H9 (cell line): ENCODE measurements around the gene THSD7A. TPM values are rescaled to one million over a fixed set of nuclear protein-coding genes. Genes with fewer than 3 reads are reported as not detected.

Source experiments
- DNase-seq: peaks from one replicate; pipeline ENCODE4 v3.0.0-alpha.2; 2017
- H2AFZ ChIP-seq: one replicate; pipeline ENCODE4 v1.6.1; 2013; ENCODE audit warnings: mild to moderate bottlenecking, low read length, control low read depth, moderate library complexity
- H2AK5ac ChIP-seq: 2 replicates; pipeline ENCODE4 v1.6.1; 2013; ENCODE audit warnings: low read length, control low read depth, mixed read lengths; ENCODE audit not compliant: insufficient read length
- H2BK120ac ChIP-seq: one replicate; pipeline ENCODE4 v1.6.1; 2013; ENCODE audit warnings: low read depth, mild to moderate bottlenecking, low read length, control low read depth, inconsistent platforms; ENCODE audit not compliant: poor library complexity, severe bottlenecking
- H2BK12ac ChIP-seq: 2 replicates; pipeline ENCODE4 v1.6.1; 2013; ENCODE audit warnings: low read length, control low read depth, mixed read lengths, low read depth; ENCODE audit not compliant: insufficient read length
- H2BK15ac ChIP-seq: 2 replicates; pipeline ENCODE4 v1.6.1; 2013; ENCODE audit warnings: low read depth, low read length, control low read depth
- H2BK20ac ChIP-seq: one replicate; pipeline ENCODE4 v1.6.1; 2013; ENCODE audit warnings: low read depth, mild to moderate bottlenecking, low read length, control low read depth, inconsistent platforms; ENCODE audit not compliant: poor library complexity, severe bottlenecking
- H2BK5ac ChIP-seq: 2 replicates; pipeline ENCODE4 v1.6.1; 2013; ENCODE audit warnings: low read length, control low read depth, mixed read lengths; ENCODE audit not compliant: insufficient read length
- H3K14ac ChIP-seq: 2 replicates; pipeline ENCODE4 v1.6.1; 2013; ENCODE audit warnings: low read length, control low read depth; ENCODE audit not compliant: insufficient read depth
- H3K18ac ChIP-seq: 2 replicates; pipeline ENCODE4 v1.6.1; 2013; ENCODE audit warnings: low read depth, mild to moderate bottlenecking, mixed read lengths, low read length, control low read depth; ENCODE audit not compliant: insufficient read length
- H3K23ac ChIP-seq: 2 replicates; pipeline ENCODE4 v1.6.1; 2013; ENCODE audit warnings: low read length, control low read depth, mixed read lengths, low read depth; ENCODE audit not compliant: insufficient read length
- H3K23me2 ChIP-seq: 2 replicates; pipeline ENCODE4 v1.6.1; 2013; ENCODE audit warnings: low read depth, mild to moderate bottlenecking, mixed read lengths, low read length, control low read depth; ENCODE audit not compliant: insufficient read length, poor library complexity, severe bottlenecking
- H3K27ac ChIP-seq: 2 replicates; pipeline ENCODE4 v1.5.1; 2013; ENCODE audit warnings: low read length, control low read depth, mixed read lengths, low read depth; ENCODE audit not compliant: insufficient read length
- H3K27me3 ChIP-seq: 2 replicates; pipeline ENCODE4 v1.6.1; 2013; ENCODE audit warnings: low read length, control low read depth, inconsistent platforms; ENCODE audit not compliant: insufficient read depth
- H3K4ac ChIP-seq: 2 replicates; pipeline ENCODE4 v1.6.1; 2013; ENCODE audit warnings: low read depth, mild to moderate bottlenecking, control low read depth, inconsistent platforms, low read length, moderate library complexity
- H3K4me1 ChIP-seq: 2 replicates; pipeline ENCODE4 v1.6.1; 2013; ENCODE audit warnings: low read length, control low read depth, inconsistent platforms; ENCODE audit not compliant: insufficient read depth
- H3K4me2 ChIP-seq: 2 replicates; pipeline ENCODE4 v1.6.1; 2013; ENCODE audit warnings: low read length, control low read depth, mixed read lengths; ENCODE audit not compliant: insufficient read length, insufficient read depth
- H3K56ac ChIP-seq: 2 replicates; pipeline ENCODE4 v1.6.1; 2013; ENCODE audit warnings: low read depth, mild to moderate bottlenecking, mixed read lengths, low read length, control low read depth; ENCODE audit not compliant: insufficient read length
- H3K79me1 ChIP-seq: 2 replicates; pipeline ENCODE4 v1.6.1; 2013; ENCODE audit warnings: low read depth, mild to moderate bottlenecking, moderate library complexity, low read length, control low read depth, inconsistent platforms; ENCODE audit not compliant: insufficient read depth, poor library complexity, severe bottlenecking
- H3K79me2 ChIP-seq: 2 replicates; pipeline ENCODE4 v1.6.1; 2013; ENCODE audit warnings: low read length, control low read depth, inconsistent platforms; ENCODE audit not compliant: insufficient read depth
- H3K9ac ChIP-seq: 2 replicates; pipeline ENCODE4 v1.6.1; 2013; ENCODE audit warnings: low read length, control low read depth, mixed read lengths; ENCODE audit not compliant: insufficient read length; ENCODE audit errors: extremely low read depth
- H3K9me3 ChIP-seq: one replicate; pipeline ENCODE4 v1.6.1; 2013; ENCODE audit warnings: low read depth, low read length, inconsistent platforms; ENCODE audit not compliant: control insufficient read depth
- H3T11ph ChIP-seq: one replicate; pipeline ENCODE4 v1.6.1; 2013; ENCODE audit warnings: mild to moderate bottlenecking, low read length, control low read depth, inconsistent platforms
- H4K20me1 ChIP-seq: one replicate; pipeline ENCODE4 v1.6.1; 2013; ENCODE audit not compliant: control insufficient read depth, insufficient read length, insufficient read depth
- H4K5ac ChIP-seq: 2 replicates; pipeline ENCODE4 v1.6.1; 2013; ENCODE audit warnings: low read depth, mild to moderate bottlenecking, mixed read lengths, low read length, control low read depth; ENCODE audit not compliant: insufficient read length
- H4K8ac ChIP-seq: replicated peaks from 2 replicates; pipeline ENCODE4 v1.6.1; 2013; ENCODE audit warnings: low read length, control low read depth, mixed read lengths, low read depth; ENCODE audit not compliant: insufficient read length
- H4K91ac ChIP-seq: 2 replicates; pipeline ENCODE4 v1.6.1; 2013; ENCODE audit warnings: low read depth, mild to moderate bottlenecking, moderate library complexity, mixed read lengths, low read length, control low read depth; ENCODE audit not compliant: insufficient read length
- H3K27ac Mint-ChIP-seq, 3 experiments: 2 replicates in 2 of 3; 3 replicates in 1 of 3; pipeline ENCODE4 v1.8.0; 2020 to 2021; ENCODE audit warnings: mixed read lengths in 3 of 3, mild to moderate bottlenecking in 1 of 3, moderate library complexity in 1 of 3
- H3K27me3 Mint-ChIP-seq: 2 replicates; pipeline ENCODE4 v1.8.0; 2021; ENCODE audit warnings: low read depth, mild to moderate bottlenecking, moderate library complexity, mixed read lengths
- H3K36me3 Mint-ChIP-seq, 3 experiments: 2 replicates in 2 of 3; 3 replicates in 1 of 3; pipeline ENCODE4 v1.8.0; 2020 to 2021; ENCODE audit warnings: low read depth in 3 of 3, mixed read lengths in 3 of 3; ENCODE audit not compliant: insufficient read depth in 1 of 3
- H3K4me1 Mint-ChIP-seq, 2 experiments: 2 replicates each; pipeline ENCODE4 v1.8.0; 2020; ENCODE audit warnings: mixed read lengths in 2 of 2
- H3K4me3 Mint-ChIP-seq, 2 experiments: 2 replicates in 1 of 2; 3 replicates in 1 of 2; pipeline ENCODE4 v1.8.0; 2020 to 2021; ENCODE audit warnings: mild to moderate bottlenecking in 2 of 2, mixed read lengths in 2 of 2, moderate library complexity in 1 of 2
- H3K9me3 Mint-ChIP-seq, 2 experiments: 2 replicates in 1 of 2; 3 replicates in 1 of 2; pipeline ENCODE4 v1.8.0; 2020; ENCODE audit warnings: mild to moderate bottlenecking in 2 of 2, mixed read lengths in 2 of 2, moderate library complexity in 1 of 2
- CTCF ChIP-seq: fragments of 200-600 bp; sonication (generic); conservative IDR thresholded peaks from 3 replicates; pipeline ENCODE4 v1.8.0; 2021; ENCODE audit warnings: antibody characterized with exemption, mild to moderate bottlenecking
- WGBS: extraction: QIAGEN DNeasy Blood & Tissue Kit; methylation state at CpG from one replicate; pipeline ENCODE4 v1.1.7; 2013; ENCODE audit warnings: missing lambda C conversion rate, low lambda C conversion rate, mixed read lengths; ENCODE audit not compliant: insufficient read length; ENCODE audit errors: extremely low coverage; 5-methylcytosine and 5-hydroxymethylcytosine counted together
- total RNA-seq: library from RNA; stranded (reverse); gene quantifications from 2 replicates; pipeline ENCODE4 v1.2.1, GENCODE V29; 2021

Gene THSD7A
- total RNA-seq, 1 experiment from 2014 or later: 0.42 TPM

GRCh38 chr7:11341285-11341944, 490.6 kb downstream of the THSD7A start:
- H3K4me1 ChIP-seq: peaks cover 2% of the 10 kb centered on the region; the same call in 1 of the 2 replicates
- H3T11ph ChIP-seq: no peak overlapping the region
- no peak overlapping the region for H3K4me3 Mint-ChIP-seq
- peak overlapping the region; percentile 68 for H2AFZ ChIP-seq
- H2BK12ac ChIP-seq: no peak overlapping the region
- peaks cover 2% of the 10 kb centered on the region; the same call in 1 of the 2 replicates for H3K27me3 Mint-ChIP-seq
- H3K4me2 ChIP-seq: peak overlapping the region; percentile 33
- no peak overlapping the region for H3K14ac ChIP-seq
- H3K27ac Mint-ChIP-seq: no peak overlapping the region
- peak; percentile 59 for TF ChIP-seq CTCF
- H3K27me3 ChIP-seq: no peaks in the 10 kb centered on the region
- no peak overlapping the region for H2BK5ac ChIP-seq
- H4K20me1 ChIP-seq: no peaks in the 10 kb centered on the region
- H3K79me1 ChIP-seq: no peaks in the 10 kb centered on the region
- no peak for DNase-seq
- H3K9me3 Mint-ChIP-seq: no peaks in the 10 kb centered on the region
- H3K23ac ChIP-seq: no peak overlapping the region
- no peaks in the 10 kb centered on the region for H3K79me2 ChIP-seq
- no peak overlapping the region for H3K56ac ChIP-seq
- no peak overlapping the region for H2BK20ac ChIP-seq
- no peak overlapping the region for H2BK120ac ChIP-seq
- H3K9ac ChIP-seq: peak overlapping the region; percentile 37
- H4K8ac ChIP-seq: no peak overlapping the region
- H3K18ac ChIP-seq: no peak overlapping the region
- no peak overlapping the region for H4K91ac ChIP-seq
- H4K5ac ChIP-seq: peak overlapping the region; percentile 87
- H3K23me2 ChIP-seq: no peaks in the 10 kb centered on the region
- no peaks in the 10 kb centered on the region for H3K9me3 ChIP-seq
- no peak overlapping the region for H2BK15ac ChIP-seq
- H3K4ac ChIP-seq: no peak overlapping the region
- WGBS: no CpG with 5 or more reads among the region's 4 CpGs
- no peak overlapping the region for H3K27ac ChIP-seq
- H3K4me1 Mint-ChIP-seq: peaks cover 16 to 25% of the 10 kb centered on the region in 2 experiments
- H2AK5ac ChIP-seq: no peak overlapping the region
- no peaks in the 10 kb centered on the region for H3K36me3 Mint-ChIP-seq
